Mesothelial cell of epicardium (in vitro differentiated cells): ENCODE results near the gene SEMA7A. TPM values are rescaled to one million over a fixed set of nuclear protein-coding genes. Genes with fewer than 3 reads are reported as not detected.

Source experiments
- DNase-seq, 2 experiments: peaks; one replicate each; pipeline ENCODE4 v3.0.0; 2021; ENCODE audit warnings: low spot score in 2 of 2; ENCODE audit not compliant: unreplicated experiment in 2 of 2
- H3K27ac Mint-ChIP-seq: 2 replicates; pipeline ENCODE4 v1.8.0; 2021; ENCODE audit warnings: mixed read lengths
- H3K27me3 Mint-ChIP-seq: 2 replicates; pipeline ENCODE4 v1.8.0; 2021; ENCODE audit warnings: low read depth, mixed read lengths
- H3K36me3 Mint-ChIP-seq: 2 replicates; pipeline ENCODE4 v1.8.0; 2021; ENCODE audit warnings: mixed read lengths
- H3K4me1 Mint-ChIP-seq: 2 replicates; pipeline ENCODE4 v1.8.0; 2021; ENCODE audit warnings: mixed read lengths
- H3K4me3 Mint-ChIP-seq: 2 replicates; pipeline ENCODE4 v1.8.0; 2021; ENCODE audit warnings: mild to moderate bottlenecking, moderate library complexity, mixed read lengths
- H3K9me3 Mint-ChIP-seq: 2 replicates; pipeline ENCODE4 v1.8.0; 2021; ENCODE audit warnings: mixed read lengths
- total RNA-seq: library from RNA; stranded (reverse); gene quantifications from 3 replicates; pipeline ENCODE4 v1.2.1, GENCODE V29; 2021
- TF ChIP-seq, protein P1 (sequence below): fragments of 200-600 bp; sonication (generic); IDR thresholded peaks from one replicate; pipeline ENCODE4 v1.5.0; 2021; ENCODE audit warnings: antibody characterized with exemption; ENCODE audit not compliant: unreplicated experiment

SEMA7A gene
- total RNA-seq, 1 donor from 2014 or later: 5.0 TPM

- H3K36me3 Mint-ChIP-seq: no peaks in the 10 kb centered on the region
- peaks cover 36% of the 10 kb centered on the region for H3K27me3 Mint-ChIP-seq
- no peak overlapping the region for H3K4me3 Mint-ChIP-seq
- DNase-seq: no peak
- H3K4me1 Mint-ChIP-seq: peaks cover 14% of the 10 kb centered on the region
- TF ChIP-seq, protein P1, sequence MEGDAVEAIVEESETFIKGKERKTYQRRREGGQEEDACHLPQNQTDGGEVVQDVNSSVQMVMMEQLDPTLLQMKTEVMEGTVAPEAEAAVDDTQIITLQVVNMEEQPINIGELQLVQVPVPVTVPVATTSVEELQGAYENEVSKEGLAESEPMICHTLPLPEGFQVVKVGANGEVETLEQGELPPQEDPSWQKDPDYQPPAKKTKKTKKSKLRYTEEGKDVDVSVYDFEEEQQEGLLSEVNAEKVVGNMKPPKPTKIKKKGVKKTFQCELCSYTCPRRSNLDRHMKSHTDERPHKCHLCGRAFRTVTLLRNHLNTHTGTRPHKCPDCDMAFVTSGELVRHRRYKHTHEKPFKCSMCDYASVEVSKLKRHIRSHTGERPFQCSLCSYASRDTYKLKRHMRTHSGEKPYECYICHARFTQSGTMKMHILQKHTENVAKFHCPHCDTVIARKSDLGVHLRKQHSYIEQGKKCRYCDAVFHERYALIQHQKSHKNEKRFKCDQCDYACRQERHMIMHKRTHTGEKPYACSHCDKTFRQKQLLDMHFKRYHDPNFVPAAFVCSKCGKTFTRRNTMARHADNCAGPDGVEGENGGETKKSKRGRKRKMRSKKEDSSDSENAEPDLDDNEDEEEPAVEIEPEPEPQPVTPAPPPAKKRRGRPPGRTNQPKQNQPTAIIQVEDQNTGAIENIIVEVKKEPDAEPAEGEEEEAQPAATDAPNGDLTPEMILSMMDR: no peak
- H3K9me3 Mint-ChIP-seq: no peaks in the 10 kb centered on the region
- no peak overlapping the region for H3K27ac Mint-ChIP-seq
Observed at GRCh38 chr15:74428970-74429780, 4.6 kb downstream of the SEMA7A start.

DNA sequence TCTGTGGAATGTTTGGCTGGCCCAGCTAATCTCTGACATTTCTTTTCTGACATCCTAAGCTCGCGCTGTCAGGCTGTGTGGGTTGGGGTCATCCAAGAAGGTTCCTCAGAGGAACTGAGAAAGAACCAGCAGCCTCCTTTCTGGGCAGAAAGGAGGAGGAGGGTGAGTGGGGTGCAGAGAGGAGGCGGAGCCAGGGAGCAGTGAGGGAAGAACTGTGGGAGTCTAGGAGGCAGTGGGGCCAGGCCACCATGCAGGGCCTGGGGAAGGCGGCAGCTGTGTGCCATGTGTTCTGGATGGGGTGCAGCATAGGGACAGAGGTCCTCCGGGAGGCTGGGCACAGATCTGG lies 5.3 kb downstream of the SEMA7A start:
- H3K9me3 Mint-ChIP-seq: no peaks in the 10 kb centered on the region
- H3K27me3 Mint-ChIP-seq: peaks cover 34% of the 10 kb centered on the region

DNA sequence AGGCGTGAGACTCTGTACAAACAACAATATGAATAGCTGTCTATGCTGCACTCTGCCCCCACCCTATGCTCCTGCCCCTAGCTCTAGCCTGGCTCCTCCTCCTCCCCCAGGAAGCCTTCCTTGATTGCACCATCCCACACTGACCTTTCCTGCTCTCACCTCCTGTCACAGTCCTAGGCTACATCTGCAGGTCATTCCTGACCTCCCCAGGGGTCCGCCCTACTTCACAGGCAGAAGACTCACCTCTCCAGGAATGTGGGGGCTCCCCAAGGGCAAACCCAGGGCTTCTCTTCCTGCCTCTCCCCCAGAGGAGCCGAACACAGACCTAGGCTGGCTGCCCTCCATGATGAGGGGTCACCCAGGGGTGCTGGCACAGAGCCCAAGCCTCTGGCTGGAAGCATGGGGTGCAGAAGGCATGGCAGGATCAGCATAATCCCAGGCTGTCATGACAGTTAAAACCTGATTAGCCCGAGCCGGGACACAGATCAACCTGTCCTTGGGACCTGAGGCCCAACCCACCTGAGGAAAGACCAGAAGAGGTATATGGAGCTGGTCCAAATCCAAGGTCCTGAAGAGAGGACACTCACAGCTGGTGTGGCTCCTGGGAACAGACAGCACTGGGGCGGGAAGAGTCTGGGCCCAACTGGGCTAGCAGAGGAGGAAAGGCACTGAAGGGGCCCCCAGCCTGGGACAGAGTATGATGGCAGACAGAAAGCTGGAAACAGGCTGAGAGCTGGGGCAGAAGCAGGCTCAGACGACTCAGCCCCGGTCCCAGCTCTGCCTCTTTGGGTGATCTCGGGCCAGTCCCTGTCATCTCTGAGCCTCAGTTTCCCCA lies 5.9 kb downstream of the SEMA7A start:
- Mint-ChIP-seq H3K36me3 (no peaks in the 10 kb centered on the region), H3K4me1 (peaks cover 20% of the 10 kb centered on the region), H3K27me3 (peaks cover 33% of the 10 kb centered on the region), H3K4me3 (no peak overlapping the region), H3K9me3 (no peaks in the 10 kb centered on the region), H3K27ac (no peak overlapping the region)
- TF ChIP-seq, protein P1: no peak
- no peak for DNase-seq

More for the DNA sequence above, 5.3 kb downstream of the SEMA7A start:
- no peaks in the 10 kb centered on the region for H3K36me3 Mint-ChIP-seq
- no peak overlapping the region for H3K27ac Mint-ChIP-seq
- no peak for DNase-seq
- H3K4me3 Mint-ChIP-seq: no peak overlapping the region
- H3K4me1 Mint-ChIP-seq: peaks cover 18% of the 10 kb centered on the region
- TF ChIP-seq, protein P1: no peak

DNA sequence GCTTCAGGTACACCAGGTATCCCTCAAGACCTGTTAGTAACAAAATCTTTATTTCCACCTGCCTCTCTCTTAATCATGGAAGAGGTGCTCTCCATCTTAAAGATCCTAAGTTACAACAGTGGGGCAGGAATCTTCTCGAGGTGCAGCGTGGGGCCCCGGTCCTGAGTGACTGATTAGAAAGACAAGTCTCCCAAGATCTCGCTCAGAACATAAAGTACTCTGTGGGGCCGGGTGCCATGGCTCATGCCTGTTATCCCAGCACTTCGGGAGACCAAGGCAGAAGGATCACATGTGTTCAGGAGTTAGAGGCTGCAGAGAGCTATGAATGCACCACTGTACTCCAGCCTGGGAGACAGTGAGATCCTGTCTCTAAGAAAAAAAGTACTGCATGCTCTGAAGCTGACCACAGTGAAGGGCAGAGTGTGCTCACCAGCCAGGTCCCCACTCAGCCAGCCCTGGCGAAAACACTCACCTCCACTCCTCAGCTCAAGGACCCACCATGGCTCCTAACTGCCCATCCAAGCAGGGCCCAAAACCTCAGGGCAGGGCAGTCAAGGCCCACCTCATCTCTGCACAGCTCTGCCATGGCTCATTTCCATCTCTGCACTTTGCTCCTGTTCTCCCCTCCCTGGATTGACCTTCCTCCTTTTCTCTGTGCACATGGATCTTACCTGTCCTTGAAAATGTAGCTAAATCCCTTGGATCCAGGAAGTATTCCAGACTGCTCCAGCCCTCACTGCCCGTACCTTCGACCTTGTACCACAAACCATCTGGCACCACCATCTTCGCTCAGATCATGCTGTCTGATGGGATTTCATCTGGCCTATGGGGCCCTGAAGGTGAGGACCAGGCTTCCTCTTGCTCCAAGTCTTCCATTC lies 7.1 kb downstream of the SEMA7A start:
- TF ChIP-seq, protein P1: no peak
- DNase-seq: no peak
- H3K4me1 Mint-ChIP-seq: peaks cover 19% of the 10 kb centered on the region
- no peaks in the 10 kb centered on the region for H3K9me3 Mint-ChIP-seq
- H3K4me3 Mint-ChIP-seq: no peak overlapping the region
- peaks cover 21% of the 10 kb centered on the region for H3K27me3 Mint-ChIP-seq
- no peak overlapping the region for H3K27ac Mint-ChIP-seq
- no peaks in the 10 kb centered on the region for H3K36me3 Mint-ChIP-seq

DNA sequence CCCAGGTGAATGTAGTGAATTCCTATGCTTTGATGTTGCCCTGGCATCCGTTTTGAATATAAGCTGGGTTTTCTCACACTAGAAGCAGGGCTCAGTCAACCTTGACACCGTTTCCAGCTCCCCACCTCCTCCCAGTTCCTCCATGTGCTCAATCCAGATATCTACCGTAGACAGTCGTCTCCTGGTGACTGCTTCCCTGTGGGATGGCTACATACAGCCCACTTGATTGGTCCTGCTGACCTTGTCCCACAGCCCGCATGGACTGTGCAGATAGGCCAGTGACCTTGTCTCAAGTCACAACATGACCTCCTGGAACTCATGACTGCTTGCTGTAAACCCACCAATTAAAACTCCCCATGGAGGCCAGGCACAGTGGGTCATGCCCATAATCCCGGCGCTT lies 8.1 kb downstream of the SEMA7A start:
- Mint-ChIP-seq H3K4me1 (peaks cover 19% of the 10 kb centered on the region), H3K36me3 (no peaks in the 10 kb centered on the region), H3K27me3 (peaks cover 11% of the 10 kb centered on the region), H3K9me3 (no peaks in the 10 kb centered on the region), H3K4me3 (no peak overlapping the region), H3K27ac (no peak overlapping the region)
- DNase-seq: no peak
- TF ChIP-seq, protein P1: no peak
